Measurements from ENCODE around the gene CTNNBL1.

DNA sequence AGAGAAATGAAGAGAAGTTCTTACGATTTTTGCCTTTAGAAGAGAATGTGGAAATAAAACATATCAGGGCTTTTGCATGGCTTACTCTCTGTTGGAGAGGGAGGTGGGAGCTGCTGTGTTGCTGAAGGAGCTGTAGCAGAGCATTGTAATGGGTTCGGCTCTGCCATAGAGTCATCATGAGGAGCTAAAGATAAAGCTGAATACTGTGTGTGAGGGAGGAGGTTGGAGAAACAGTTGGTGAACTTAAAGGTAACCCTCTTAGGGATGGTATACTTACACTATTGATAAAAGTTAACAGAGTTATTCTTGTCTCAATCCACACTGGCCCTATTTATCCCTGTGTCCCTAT, 34.8 kb downstream of the CTNNBL1 start:
- TF ChIP-seq POLR2A (IDR thresholded peaks at IDR 0.05; ENCODE audit: low read length): no peak
- no peak for TF ChIP-seq GATA1 (IDR thresholded peaks at IDR 0.05; ENCODE audit: low read depth, low read length)

Data from erythroblast (primary cell).